Measurements from ENCODE around the gene CFAP46. TPM values are rescaled to one million over a fixed set of nuclear protein-coding genes. Genes with fewer than 3 reads are reported as not detected.
A peak's percentile ranks its signal among the peaks of the same experiment; 100 is the strongest.
"Not testable (repeated sequence)": the region's sequence is repeated elsewhere in the genome, so short reads cannot be mapped to it uniquely, and the experiment has no call there.

CFAP46 gene
- total and polyA plus RNA-seq, 12 donors, result 0.15 to 5.5 (median 1.1) TPM; not detected in 3

GRCh38 chr10:132906106-132906505, 36.3 kb downstream of the CFAP46 start:
- H3K27me3 ChIP-seq, result no peaks in the 10 kb centered on the region
- intact Hi-C loops (cut with DNase I), result no loop called here
- H3K4me3 ChIP-seq, result no peak overlapping the region
- H3K9me3 ChIP-seq (replicated peaks in 1 of 3), result no peaks in the 10 kb centered on the region
- no peak overlapping the region for H3K27ac ChIP-seq
- no peaks in the 10 kb centered on the region for H3K4me1 ChIP-seq (replicated peaks in 1 of 2)
- H3K36me3 ChIP-seq (replicated peaks in 1 of 2), result no peaks in the 10 kb centered on the region
- TF ChIP-seq POLR2A (IDR thresholded peaks at IDR 0.05), result no peak
- no peak for TF ChIP-seq CTCF (IDR thresholded peaks at IDR 0.05)
- peak in 1 of 7 donors; percentile 5 for DNase-seq
- 83 to 94% (median 93%) methylated on average over 7 to 15 of the region's 15 CpGs for WGBS, 4 donors

- no peak overlapping the region for H3K27ac ChIP-seq
- TF ChIP-seq POLR2A (IDR thresholded peaks at IDR 0.05), result no peak
- no peak for TF ChIP-seq CTCF (IDR thresholded peaks at IDR 0.05)
- 67 to 100% (median 87%) methylated on average over 1 of the region's 1 CpG for WGBS, 4 donors
- intact Hi-C loops (cut with DNase I), result no loop called here
- H3K27me3 ChIP-seq, result no peaks in the 10 kb centered on the region
- H3K9me3 ChIP-seq (replicated peaks in 1 of 3), result no peaks in the 10 kb centered on the region
- H3K4me3 ChIP-seq, result no peak overlapping the region
- DNase-seq, result no peak
- H3K4me1 ChIP-seq (replicated peaks in 1 of 2), result no peaks in the 10 kb centered on the region
- no peaks in the 10 kb centered on the region for H3K36me3 ChIP-seq (replicated peaks in 1 of 2)
Measured at GRCh38 chr10:132905661-132906060, 36.7 kb downstream of the CFAP46 start.

- no peaks in the 10 kb centered on the region for H3K9me3 ChIP-seq (replicated peaks in 1 of 3)
- no peak overlapping the region for H3K27ac ChIP-seq
- no peaks in the 10 kb centered on the region for H3K27me3 ChIP-seq
- H3K4me1 ChIP-seq (replicated peaks in 1 of 2), result no peaks in the 10 kb centered on the region
- H3K4me3 ChIP-seq, result no peak overlapping the region
- H3K36me3 ChIP-seq (replicated peaks in 1 of 2), result no peaks in the 10 kb centered on the region
- WGBS, 4 donors, result 70 to 78% (median 74%) methylated on average over 19 to 21 of the region's 21 CpGs
- DNase-seq, result no peak
- TF ChIP-seq POLR2A (IDR thresholded peaks at IDR 0.05) (no peak), CTCF (IDR thresholded peaks at IDR 0.05) (no peak)
- intact Hi-C loops (cut with DNase I), result no loop called here
Measured at GRCh38 chr10:132904814-132905649, 37.3 kb downstream of the CFAP46 start.

GRCh38 chr10:132904181-132904813, 38.1 kb downstream of the CFAP46 start:
- Histone ChIP-seq H3K36me3 (replicated peaks in 1 of 2) (no peaks in the 10 kb centered on the region), H3K27me3 (no peaks in the 10 kb centered on the region), H3K27ac (no peak overlapping the region), H3K4me1 (replicated peaks in 1 of 2) (no peaks in the 10 kb centered on the region), H3K9me3 (replicated peaks in 1 of 3) (no peaks in the 10 kb centered on the region), H3K4me3 (no peak overlapping the region)
- peak; percentile 57 to 68 (median 64) for TF ChIP-seq CTCF (IDR thresholded peaks at IDR 0.05)
- TF ChIP-seq POLR2A (IDR thresholded peaks at IDR 0.05), result no peak
- 31 to 34% (median 33%) methylated on average over 15 of the region's 15 CpGs for WGBS, 4 donors
- DNase-seq, result peak in 5 of 7 donors; percentile 22 to 65 (median 35)
- intact Hi-C loops (cut with DNase I), result no loop called here

- H3K4me3 ChIP-seq; H3K27ac ChIP-seq; H3K36me3 ChIP-seq (replicated peaks in 1 of 2); H3K27me3 ChIP-seq; H3K9me3 ChIP-seq (replicated peaks in 1 of 3); H3K4me1 ChIP-seq (replicated peaks in 1 of 2); DNase-seq; intact Hi-C loops (cut with DNase I): not testable (repeated sequence)
- WGBS, 4 donors, result 78 to 87% (median 83%) methylated on average over 18 to 19 of the region's 19 CpGs
Measured at GRCh38 chr10:132902656-132903575, 39.5 kb downstream of the CFAP46 start.

Measured in adrenal gland (tissue), 12 donors.